Activated T-cell treated with anti-CD3 and anti-CD28 coated beads, Interleukin-2, amount 50 U/mL, for 4 hours (primary cell): ENCODE results near the gene NLRC5. TPM values are rescaled to one million over a fixed set of nuclear protein-coding genes. Genes with fewer than 3 reads are reported as not detected.

Source experiments
- ATAC-seq, 2 donors: fragments of 200-7000 bp; cut with Tn5 transposase; one replicate each; pipeline ENCODE4 v1.10.0; 2021
- DNase-seq: peaks from one replicate; pipeline ENCODE4 v3.0.0-alpha.2; 2020
- H3K27me3 Mint-ChIP-seq: one replicate; pipeline ENCODE4 v1.8.0; 2021; ENCODE audit warnings: low read depth, mixed read lengths
- H3K36me3 Mint-ChIP-seq: one replicate; pipeline ENCODE4 v1.8.0; 2022; ENCODE audit warnings: mixed read lengths; ENCODE audit not compliant: insufficient read depth
- H3K4me1 Mint-ChIP-seq: one replicate; pipeline ENCODE4 v1.8.0; 2021; ENCODE audit warnings: low read depth, mixed read lengths
- H3K4me3 Mint-ChIP-seq: one replicate; pipeline ENCODE4 v1.8.0; 2021; ENCODE audit warnings: mild to moderate bottlenecking, moderate library complexity, mixed read lengths
- H3K9me3 Mint-ChIP-seq: one replicate; pipeline ENCODE4 v1.8.0; 2021; ENCODE audit warnings: mixed read lengths
- total RNA-seq, 3 donors: library from RNA; stranded (reverse); gene quantifications; one replicate each; pipeline ENCODE4 v1.2.1, GENCODE V29; 2021

NLRC5 gene
- total RNA-seq, 3 donors from 2014 or later = 143 to 180 (median 158) TPM

DNA sequence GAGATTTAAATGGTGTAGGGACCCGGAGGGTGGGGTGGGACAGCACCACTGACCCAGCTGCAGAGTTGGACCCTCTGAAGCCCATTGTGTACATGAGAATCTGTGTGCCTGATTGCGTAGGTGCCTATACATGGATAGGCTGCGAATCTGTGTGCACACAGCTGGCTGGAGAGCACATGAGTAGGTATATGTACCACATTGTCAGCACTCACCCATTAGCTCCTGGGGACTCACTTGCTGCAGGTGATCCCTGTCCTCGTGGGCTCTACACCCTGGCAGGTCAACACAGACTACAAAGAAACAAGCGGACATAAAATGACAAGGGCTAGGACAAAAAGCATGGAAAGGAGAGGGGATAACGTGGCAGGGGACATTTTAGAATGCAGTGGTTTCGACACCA is 38.9 kb upstream of the NLRC5 start:
- peaks cover 18% of the 10 kb centered on the region for H3K4me1 Mint-ChIP-seq
- DNase-seq (no peak), ATAC-seq (no peak)
- H3K9me3 Mint-ChIP-seq = no peaks in the 10 kb centered on the region
- no peaks in the 10 kb centered on the region for H3K27me3 Mint-ChIP-seq
- peaks cover 9% of the 10 kb centered on the region for H3K36me3 Mint-ChIP-seq
- no peak overlapping the region for H3K4me3 Mint-ChIP-seq

DNA sequence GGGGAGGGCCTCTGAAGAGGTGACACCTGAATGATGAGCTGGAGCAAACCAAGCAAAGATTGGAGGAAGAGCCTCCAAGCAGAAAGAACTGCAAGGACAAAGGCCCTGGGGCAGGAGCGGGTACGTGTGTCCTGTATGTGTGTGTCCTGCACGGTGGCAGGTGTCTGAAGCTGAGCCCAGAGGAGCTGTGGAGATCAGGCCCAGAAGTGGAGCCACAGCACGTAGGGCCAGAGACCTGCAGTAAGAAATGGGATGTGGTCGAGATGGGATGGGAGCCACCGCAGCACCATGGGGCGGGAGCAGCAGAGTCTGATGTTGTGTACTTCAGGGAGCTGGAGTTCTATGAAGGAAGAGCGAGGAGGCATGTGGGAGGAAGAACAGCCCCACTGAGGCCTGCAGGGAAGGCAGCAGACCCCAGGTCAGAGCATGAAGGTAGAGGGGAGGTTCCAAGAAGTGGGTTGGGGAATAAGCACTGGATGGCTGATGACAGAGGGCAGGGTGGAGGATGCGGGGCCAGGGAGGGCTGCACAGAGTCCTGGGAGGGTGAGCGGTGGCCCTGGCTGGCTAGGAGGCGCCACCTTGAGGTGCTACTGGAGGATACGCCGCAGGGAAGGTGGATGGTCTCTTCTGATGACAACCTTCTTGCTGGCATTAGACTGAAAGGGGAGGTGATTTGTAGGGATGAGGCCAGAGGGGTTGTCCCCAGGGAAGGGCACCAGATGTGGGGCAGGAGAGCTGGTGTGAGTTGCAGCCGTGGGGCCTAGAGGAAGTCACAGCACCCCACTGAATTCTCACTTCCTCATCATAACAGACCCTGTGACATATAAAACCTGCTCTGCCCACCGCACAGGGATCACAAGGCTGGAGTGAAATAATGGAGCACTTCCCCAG is 38.2 kb upstream of the NLRC5 start:
- peaks cover 9% of the 10 kb centered on the region for H3K36me3 Mint-ChIP-seq
- ATAC-seq = peak; percentile 91 to 92
- DNase-seq = peak; percentile 46
- peaks cover 18% of the 10 kb centered on the region for H3K4me1 Mint-ChIP-seq
- no peak overlapping the region for H3K4me3 Mint-ChIP-seq
- H3K9me3 Mint-ChIP-seq = no peaks in the 10 kb centered on the region
- no peaks in the 10 kb centered on the region for H3K27me3 Mint-ChIP-seq

DNA sequence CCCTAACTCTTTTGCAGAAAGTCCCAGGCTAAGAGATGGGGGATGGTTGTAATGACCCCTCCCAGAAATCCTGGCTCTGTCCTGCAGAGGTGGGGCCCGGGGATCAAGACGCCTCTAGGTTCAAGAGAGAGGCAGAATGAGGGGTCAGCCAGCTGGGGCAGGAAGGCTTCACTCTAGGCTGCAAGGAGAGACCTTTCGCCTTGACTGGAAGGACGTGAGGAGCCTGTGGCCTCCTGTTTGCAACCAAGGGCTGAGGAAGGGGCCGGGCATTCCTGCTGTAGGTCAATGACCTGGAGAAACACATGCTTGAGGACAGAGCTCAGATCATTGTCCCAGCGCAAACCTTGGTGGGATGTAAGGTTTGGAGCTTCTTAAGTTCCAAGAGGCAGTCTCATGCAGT is 36.4 kb upstream of the NLRC5 start:
- ATAC-seq = no peak
- Mint-ChIP-seq H3K27me3 (no peaks in the 10 kb centered on the region), H3K9me3 (no peaks in the 10 kb centered on the region), H3K4me3 (no peak overlapping the region), H3K4me1 (peaks cover 13% of the 10 kb centered on the region), H3K36me3 (peaks cover 4% of the 10 kb centered on the region)
- DNase-seq = no peak

DNA sequence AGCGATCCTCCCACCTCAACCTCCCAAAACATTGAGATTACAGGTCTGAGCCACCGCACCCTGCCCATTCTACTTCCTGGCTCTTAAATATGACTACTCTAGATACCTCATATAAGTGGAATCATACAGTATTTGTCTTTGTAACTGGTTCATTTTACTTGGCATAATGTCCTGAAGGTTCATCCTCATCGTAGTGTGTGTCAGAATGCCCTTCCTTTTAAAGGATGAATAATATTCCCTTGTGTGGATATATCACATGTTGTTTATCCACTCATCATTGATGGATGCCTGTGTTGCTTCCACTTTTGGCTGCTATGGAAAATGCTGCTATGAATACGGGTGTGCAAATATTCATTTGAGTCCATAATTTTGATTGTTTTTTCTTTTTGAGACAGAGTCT is 33.3 kb upstream of the NLRC5 start:
- no peaks in the 10 kb centered on the region for H3K9me3 Mint-ChIP-seq
- H3K4me3 Mint-ChIP-seq = no peak overlapping the region
- H3K27me3 Mint-ChIP-seq = no peaks in the 10 kb centered on the region
- DNase-seq = no peak
- no peak for ATAC-seq
- peaks cover 4% of the 10 kb centered on the region for H3K4me1 Mint-ChIP-seq
- H3K36me3 Mint-ChIP-seq = no peaks in the 10 kb centered on the region

DNA sequence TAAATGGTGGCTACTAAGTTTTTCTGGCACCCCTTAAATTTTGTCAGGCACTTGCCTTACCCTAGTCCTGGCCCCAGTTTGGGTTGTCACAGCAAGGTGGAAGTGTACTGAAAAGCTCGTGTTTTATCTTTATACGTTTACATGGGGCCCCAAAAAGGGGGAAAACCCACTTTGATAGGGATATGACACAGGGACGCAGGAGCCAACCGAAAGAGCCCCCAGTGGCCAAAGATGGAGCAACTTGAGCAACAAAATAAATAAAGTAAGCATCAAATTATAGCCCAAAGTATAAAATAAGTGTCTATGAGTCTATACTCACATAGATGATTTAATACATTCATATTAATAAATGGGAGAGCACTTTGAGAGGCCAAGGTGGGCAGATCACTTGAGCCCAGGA is 32.6 kb upstream of the NLRC5 start:
- Mint-ChIP-seq H3K36me3 (no peaks in the 10 kb centered on the region), H3K4me1 (no peaks in the 10 kb centered on the region), H3K9me3 (no peaks in the 10 kb centered on the region), H3K27me3 (no peaks in the 10 kb centered on the region), H3K4me3 (no peak overlapping the region)
- DNase-seq (no peak), ATAC-seq (peak; percentile 25 to 46)

DNA sequence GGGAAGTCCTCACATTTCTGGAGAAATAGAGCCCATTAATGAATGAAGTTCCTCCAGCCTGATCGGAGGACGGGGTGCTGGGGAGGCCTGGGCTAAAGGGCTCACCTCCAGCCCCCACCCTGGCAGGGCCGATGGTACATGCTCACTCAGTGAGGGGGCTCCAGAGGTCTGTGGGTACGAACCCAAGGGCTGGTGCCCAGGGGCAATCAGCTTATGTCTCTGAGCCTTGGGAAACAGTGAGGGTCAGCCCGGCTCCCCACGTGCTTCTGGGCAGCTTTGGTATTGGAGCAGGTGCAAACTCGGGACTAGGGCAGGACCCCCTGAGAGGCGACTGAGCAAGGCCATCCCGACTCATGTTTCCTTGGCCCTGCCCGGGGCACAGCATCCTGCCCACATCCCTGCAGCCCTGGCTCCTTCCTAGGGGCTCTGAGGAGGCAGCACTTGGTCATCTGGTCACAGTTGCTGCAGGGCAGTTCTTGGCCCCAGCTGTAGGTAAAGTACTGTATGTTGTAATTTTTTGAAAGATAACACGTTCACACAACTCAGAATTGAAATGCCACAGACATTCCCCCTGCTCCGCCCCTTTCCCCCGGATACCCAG is 28.6 kb upstream of the NLRC5 start:
- no peaks in the 10 kb centered on the region for H3K36me3 Mint-ChIP-seq
- DNase-seq (no peak), ATAC-seq (no peak)
- no peak overlapping the region for H3K4me3 Mint-ChIP-seq
- no peaks in the 10 kb centered on the region for H3K27me3 Mint-ChIP-seq
- H3K4me1 Mint-ChIP-seq = peaks cover 14% of the 10 kb centered on the region
- no peaks in the 10 kb centered on the region for H3K9me3 Mint-ChIP-seq

DNA sequence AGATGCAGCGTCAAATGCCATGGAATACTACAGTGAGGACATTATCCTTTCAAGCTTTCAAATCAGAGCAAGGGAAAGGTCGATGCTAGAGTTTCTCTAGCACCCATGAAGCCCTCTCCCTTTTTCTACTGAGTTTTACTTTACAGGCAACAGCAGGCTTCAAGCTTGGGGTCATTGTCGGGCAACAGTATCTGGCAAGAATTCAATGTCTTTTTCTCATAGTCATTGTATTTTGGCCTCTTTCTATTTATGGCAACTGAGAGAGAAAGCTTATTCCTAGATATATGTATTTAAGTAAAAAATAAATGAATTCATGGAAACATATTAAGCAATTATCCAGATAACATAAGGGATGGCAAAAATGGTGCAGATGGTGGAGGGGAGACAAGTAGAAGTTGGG is 28.0 kb upstream of the NLRC5 start:
- H3K27me3 Mint-ChIP-seq = no peaks in the 10 kb centered on the region
- DNase-seq = no peak
- ATAC-seq = no peak
- no peaks in the 10 kb centered on the region for H3K9me3 Mint-ChIP-seq
- no peak overlapping the region for H3K4me3 Mint-ChIP-seq
- H3K36me3 Mint-ChIP-seq = no peaks in the 10 kb centered on the region
- H3K4me1 Mint-ChIP-seq = peaks cover 19% of the 10 kb centered on the region

DNA sequence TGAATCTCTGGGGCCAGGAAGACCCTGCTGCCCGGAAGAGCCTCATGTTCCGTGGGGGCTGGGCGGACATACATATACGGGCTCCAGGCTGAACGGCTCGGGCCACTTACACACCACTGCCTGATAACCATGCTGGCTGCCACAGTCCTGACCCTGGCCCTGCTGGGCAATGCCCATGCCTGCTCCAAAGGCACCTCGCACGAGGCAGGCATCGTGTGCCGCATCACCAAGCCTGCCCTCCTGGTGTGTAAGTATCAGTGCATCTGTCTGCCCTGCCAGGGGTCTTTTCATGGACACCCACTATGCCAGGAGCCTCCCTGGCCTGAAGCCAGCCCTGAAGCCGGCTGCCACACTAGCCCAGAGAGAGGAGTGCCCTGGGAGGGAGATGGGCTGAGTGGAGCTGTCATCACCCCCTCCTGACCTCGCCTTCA is 27.5 kb upstream of the NLRC5 start, which contains the start of gene CETP:
Gene CETP, plus strand, starts transcription at position 100 of the 431 bp plus-strand sequence. Its CDS starts 30 bp downstream, at position 130.
- no peak for DNase-seq
- H3K27me3 Mint-ChIP-seq = no peaks in the 10 kb centered on the region
- ATAC-seq = no peak

DNA sequence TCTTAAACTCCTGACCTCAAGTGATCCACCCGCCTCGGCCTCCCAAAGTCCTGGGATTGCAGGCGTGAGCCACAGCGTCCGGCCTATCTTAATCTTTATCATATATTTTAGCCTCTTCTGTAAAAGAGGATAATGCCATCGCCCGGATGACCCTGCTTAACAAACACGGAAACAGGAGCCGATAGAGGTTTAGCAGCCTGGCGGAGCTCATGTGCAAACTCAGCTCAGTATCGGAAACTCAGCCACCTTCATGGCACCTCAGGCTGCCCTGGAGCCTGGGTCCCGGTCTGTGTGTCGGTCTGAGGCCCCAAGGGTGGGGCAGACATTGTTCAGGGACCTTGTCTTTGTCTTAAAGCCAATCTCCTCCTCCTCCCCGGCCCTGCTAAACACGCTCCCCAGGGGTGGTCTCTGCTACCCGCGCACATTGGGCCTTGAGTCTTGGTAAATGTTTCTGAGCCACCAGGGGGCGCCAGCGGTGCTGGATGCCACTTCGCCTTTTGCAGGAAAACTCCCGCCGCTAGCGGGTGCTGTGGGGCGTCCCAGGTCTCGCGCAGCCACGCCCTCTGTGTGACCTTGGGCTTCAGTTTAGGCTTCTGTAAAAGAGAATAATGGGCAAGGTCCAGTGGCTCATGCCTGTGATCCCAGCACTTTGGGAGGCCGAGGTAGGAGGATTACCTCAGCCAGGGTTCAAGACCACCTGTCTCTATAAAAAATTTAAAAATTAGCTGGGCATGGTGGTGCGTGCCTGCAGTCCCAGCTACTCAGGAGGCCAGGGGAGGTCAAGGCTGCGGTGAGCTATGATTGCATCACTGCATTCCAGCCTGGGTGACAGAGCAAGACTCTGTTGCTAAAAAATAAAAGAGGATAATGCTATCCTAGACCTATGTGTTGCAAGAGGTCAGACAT is 24.9 kb upstream of the NLRC5 start:
- peak; percentile 97 for DNase-seq
- Mint-ChIP-seq H3K27me3 (no peaks in the 10 kb centered on the region), H3K36me3 (no peaks in the 10 kb centered on the region), H3K4me3 (no peak overlapping the region), H3K9me3 (no peaks in the 10 kb centered on the region), H3K4me1 (peaks cover 19% of the 10 kb centered on the region)
- ATAC-seq = peak; percentile 91 to 92

More for the DNA sequence above, 27.5 kb upstream of the NLRC5 start, which contains the start of gene CETP:
- peaks cover 19% of the 10 kb centered on the region for H3K4me1 Mint-ChIP-seq
- H3K9me3 Mint-ChIP-seq = no peaks in the 10 kb centered on the region
- H3K4me3 Mint-ChIP-seq = no peak within 1 kb of the TSS
- no peaks in the 10 kb centered on the region for H3K36me3 Mint-ChIP-seq

DNA sequence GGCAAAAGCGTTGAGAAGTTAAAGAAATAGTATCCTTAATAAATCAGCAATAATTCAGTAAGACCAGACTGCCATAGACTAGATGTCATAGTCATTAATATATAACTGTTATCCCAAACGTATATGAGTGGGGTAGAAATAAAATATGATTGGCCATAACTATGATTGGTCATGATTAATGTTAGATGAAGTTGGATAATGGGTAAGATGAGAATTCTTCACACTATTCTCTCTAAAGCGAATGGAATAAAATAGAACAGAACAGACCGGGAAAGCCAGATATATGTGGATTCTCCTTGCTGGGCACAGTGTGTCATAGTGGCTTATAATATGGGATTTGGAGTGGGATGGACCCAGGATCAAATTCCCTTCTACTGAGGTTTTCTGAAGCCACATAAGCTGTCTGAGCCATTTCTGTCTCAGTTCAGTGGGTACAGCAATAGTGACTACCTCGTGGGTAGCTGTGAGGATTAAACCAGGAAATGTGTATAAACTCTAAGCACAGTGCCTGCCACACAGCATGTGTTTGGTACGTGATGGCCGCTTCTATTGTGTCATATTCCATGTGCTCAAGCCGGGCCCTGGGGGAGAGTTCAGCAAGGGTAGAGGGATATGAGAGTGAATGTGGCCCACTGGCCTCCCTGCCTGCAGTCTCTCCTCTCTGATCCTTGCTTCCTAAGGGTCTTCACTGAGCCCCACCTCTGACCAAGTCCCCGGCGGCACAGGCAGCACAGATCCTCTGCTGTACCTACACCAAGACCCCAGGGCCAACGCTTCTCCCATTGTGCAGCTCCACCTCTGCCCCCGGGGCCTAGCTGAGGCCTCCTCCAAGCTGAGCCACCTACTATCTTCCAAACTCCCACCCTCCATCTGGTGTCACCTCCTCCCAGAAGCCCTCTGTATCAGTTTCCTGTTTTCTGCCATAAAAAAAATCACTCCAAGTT is 23.9 kb upstream of the NLRC5 start:
- Mint-ChIP-seq H3K27me3 (no peaks in the 10 kb centered on the region), H3K9me3 (no peaks in the 10 kb centered on the region), H3K4me3 (no peak overlapping the region), H3K4me1 (peaks cover 19% of the 10 kb centered on the region), H3K36me3 (no peaks in the 10 kb centered on the region)
- peak; percentile 20 to 36 for ATAC-seq
- no peak for DNase-seq

DNA sequence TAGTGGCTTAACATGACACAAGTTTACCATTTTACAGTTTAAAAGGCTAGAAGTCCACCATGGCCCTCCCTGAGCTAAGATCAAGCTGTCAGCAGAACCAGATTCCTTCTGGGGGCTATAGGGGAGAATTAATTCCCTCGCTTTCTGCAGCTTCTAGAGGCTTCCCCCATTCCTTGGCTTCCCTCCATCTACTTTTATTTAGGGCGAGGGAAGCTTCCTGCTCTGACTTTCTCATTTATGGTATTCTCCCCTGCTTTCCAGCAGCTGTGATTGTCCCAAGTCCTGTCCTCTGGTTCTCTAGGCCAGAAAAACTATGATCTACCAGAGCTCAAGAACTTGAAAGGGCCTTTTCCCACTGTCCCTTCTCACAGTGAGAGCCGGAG is 23.3 kb upstream of the NLRC5 start:
- Mint-ChIP-seq H3K27me3 (no peaks in the 10 kb centered on the region), H3K36me3 (no peaks in the 10 kb centered on the region), H3K9me3 (no peaks in the 10 kb centered on the region), H3K4me3 (no peak overlapping the region), H3K4me1 (peaks cover 20% of the 10 kb centered on the region)
- ATAC-seq = no peak
- DNase-seq = no peak

DNA sequence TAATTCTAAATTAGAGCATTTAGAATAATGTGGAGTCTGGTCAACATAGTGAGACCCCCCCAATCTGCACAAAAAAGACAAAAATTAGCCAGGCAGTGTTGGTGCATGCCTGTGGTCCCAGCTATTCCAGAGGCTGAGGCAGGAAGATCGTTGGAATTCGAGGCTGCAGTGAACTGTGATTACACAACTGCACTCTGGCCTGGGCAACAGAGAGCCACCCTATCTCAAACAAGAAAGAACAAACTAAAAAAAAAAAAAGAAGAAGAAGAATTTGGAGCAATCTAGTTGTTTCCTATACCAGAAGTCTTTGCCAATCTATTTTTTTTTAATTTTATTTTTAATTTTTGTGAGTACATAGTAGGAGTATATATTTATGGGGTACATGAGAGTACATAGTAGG is 21.6 kb upstream of the NLRC5 start:
- H3K4me3 Mint-ChIP-seq = no peak overlapping the region
- peaks cover 27% of the 10 kb centered on the region for H3K4me1 Mint-ChIP-seq
- H3K27me3 Mint-ChIP-seq = no peaks in the 10 kb centered on the region
- H3K36me3 Mint-ChIP-seq = no peaks in the 10 kb centered on the region
- H3K9me3 Mint-ChIP-seq = no peaks in the 10 kb centered on the region
- DNase-seq (no peak), ATAC-seq (no peak)

DNA sequence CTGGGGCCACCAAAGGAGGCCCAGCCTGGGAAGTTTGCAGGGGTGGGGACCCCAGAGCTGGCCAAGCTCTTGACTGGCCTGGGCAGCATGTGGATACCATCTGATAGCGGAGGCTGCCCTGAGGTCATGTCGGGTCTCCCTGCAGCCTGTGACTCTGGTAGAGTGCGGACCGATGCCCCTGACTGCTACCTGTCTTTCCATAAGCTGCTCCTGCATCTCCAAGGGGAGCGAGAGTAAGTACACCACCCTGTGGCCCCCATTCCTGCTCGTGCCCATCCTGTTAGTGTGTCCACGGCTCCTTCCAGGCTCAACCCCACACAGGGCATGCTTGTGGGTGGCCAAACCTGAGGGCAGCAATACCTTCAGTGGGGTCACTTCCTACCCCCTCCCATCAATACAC is 19.6 kb upstream of the NLRC5 start:
- Mint-ChIP-seq H3K9me3 (no peaks in the 10 kb centered on the region), H3K27me3 (no peaks in the 10 kb centered on the region)
- ATAC-seq = no peak

More for the DNA sequence above, 19.6 kb upstream of the NLRC5 start:
- Mint-ChIP-seq H3K36me3 (no peaks in the 10 kb centered on the region), H3K4me3 (no peak overlapping the region), H3K4me1 (peaks cover 39% of the 10 kb centered on the region)
- no peak for DNase-seq
